Tibial nerve (tissue), 4 donors: ENCODE data around the gene KREMEN1. TPM values are rescaled to one million over a fixed set of nuclear protein-coding genes. Genes with fewer than 3 reads are reported as not detected.

Source experiments
- DNase-seq, 2 donors: peaks; one replicate each; pipeline ENCODE4 v3.0.0-alpha.2; 2019; ENCODE audit warnings: low spot score in 2 of 2
- H3K27ac ChIP-seq, 4 donors: fragments of 200-600 bp; sonication (generic) in 3 of 4; one replicate each; pipeline ENCODE4 v1.5.1; 2017 to 2019; ENCODE audit warnings: mild to moderate bottlenecking in 1 of 4
- H3K27me3 ChIP-seq, 2 donors: fragments of 200-600 bp; sonication (generic) in 1 of 2; one replicate each; pipeline versions ENCODE4 v1.5.1 to v1.6.0; 2017 to 2019
- H3K36me3 ChIP-seq, 3 donors: fragments of 200-600 bp; sonication (generic); one replicate each; pipeline ENCODE4 v1.5.1; 2018 to 2019
- H3K4me1 ChIP-seq, 4 donors: fragments of 200-600 bp; sonication (generic) in 3 of 4; one replicate each; pipeline ENCODE4 v1.5.1; 2017 to 2019
- H3K4me3 ChIP-seq, 4 donors: fragments of 200-600 bp; sonication (generic) in 3 of 4; one replicate each; pipeline ENCODE4 v1.5.1; 2017 to 2019; ENCODE audit warnings: mild to moderate bottlenecking in 1 of 4, moderate library complexity in 1 of 4
- H3K9me3 ChIP-seq, 4 donors: fragments of 200-600 bp; sonication (generic) in 3 of 4; one replicate each; pipeline ENCODE4 v1.5.1; 2017 to 2019
- EP300 ChIP-seq, 2 donors: sonication (generic); formaldehyde crosslinking; IDR thresholded peaks; one replicate each; pipeline ENCODE4 v1.6.1; 2017; ENCODE audit warnings: antibody characterized with exemption in 2 of 2, mild to moderate bottlenecking in 1 of 2
- POLR2A ChIP-seq, 2 donors: fragments of 450-650 bp; IDR thresholded peaks; one replicate each; pipeline ENCODE4 v1.6.1; 2017; ENCODE audit warnings: antibody characterized with exemption in 2 of 2, mild to moderate bottlenecking in 2 of 2, moderate library complexity in 2 of 2
- WGBS, 2 donors: methylation state at CpG; one replicate each; pipeline ENCODE4 v1.1.5; 2018; 5-methylcytosine and 5-hydroxymethylcytosine counted together
- total RNA-seq, 4 donors: library from RNA; depleted of rRNA; stranded (reverse); fragments of >200 nt; gene quantifications; one replicate each; pipeline ENCODE4 v1.1.0, GENCODE V29; 2016
- TF ChIP-seq, protein P1 (sequence below), 5 experiments: fragments of 200-600 bp in 3 of 5; fragments of 450-650 bp in 2 of 5; sonication (generic) in 3 of 5; IDR thresholded peaks; one replicate each; pipeline ENCODE4 v1.5.1; 2016 to 2019; ENCODE audit warnings: antibody characterized with exemption in 5 of 5, mild to moderate bottlenecking in 3 of 5, moderate library complexity in 2 of 5

KREMEN1 gene
- total RNA-seq, 4 donors from 2014 or later = 5.4 to 15.1 (median 12.9) TPM

DNA sequence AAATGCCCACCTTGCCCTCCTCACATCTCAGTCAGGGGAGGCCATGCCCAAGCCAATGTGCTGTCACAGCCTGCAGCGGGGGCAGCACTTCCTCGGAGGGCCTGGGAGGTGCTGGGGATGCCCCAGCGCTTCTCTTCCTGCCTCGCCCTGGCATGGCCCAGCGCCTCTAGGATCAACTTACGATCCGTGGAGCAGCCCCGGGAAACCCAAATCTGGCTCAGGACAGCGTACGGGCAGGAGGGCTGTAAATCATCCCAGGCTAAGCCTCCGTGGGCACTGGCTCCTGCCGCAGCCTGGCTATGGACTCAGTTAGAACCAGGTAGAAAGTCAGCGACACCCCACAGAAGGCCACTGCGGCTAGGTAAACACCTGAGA, 71.9 kb downstream of the KREMEN1 start:
- no peak overlapping the region for H3K4me3 ChIP-seq
- H3K4me1 ChIP-seq = peaks cover 0 to 24% (median 3%) of the 10 kb centered on the region in 4 donors
- TF ChIP-seq, protein P1, sequence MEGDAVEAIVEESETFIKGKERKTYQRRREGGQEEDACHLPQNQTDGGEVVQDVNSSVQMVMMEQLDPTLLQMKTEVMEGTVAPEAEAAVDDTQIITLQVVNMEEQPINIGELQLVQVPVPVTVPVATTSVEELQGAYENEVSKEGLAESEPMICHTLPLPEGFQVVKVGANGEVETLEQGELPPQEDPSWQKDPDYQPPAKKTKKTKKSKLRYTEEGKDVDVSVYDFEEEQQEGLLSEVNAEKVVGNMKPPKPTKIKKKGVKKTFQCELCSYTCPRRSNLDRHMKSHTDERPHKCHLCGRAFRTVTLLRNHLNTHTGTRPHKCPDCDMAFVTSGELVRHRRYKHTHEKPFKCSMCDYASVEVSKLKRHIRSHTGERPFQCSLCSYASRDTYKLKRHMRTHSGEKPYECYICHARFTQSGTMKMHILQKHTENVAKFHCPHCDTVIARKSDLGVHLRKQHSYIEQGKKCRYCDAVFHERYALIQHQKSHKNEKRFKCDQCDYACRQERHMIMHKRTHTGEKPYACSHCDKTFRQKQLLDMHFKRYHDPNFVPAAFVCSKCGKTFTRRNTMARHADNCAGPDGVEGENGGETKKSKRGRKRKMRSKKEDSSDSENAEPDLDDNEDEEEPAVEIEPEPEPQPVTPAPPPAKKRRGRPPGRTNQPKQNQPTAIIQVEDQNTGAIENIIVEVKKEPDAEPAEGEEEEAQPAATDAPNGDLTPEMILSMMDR (IDR thresholded peaks at IDR 0.05) = no peak
- TF ChIP-seq EP300 (IDR thresholded peaks at IDR 0.05) (no peak), POLR2A (IDR thresholded peaks at IDR 0.05) (no peak)
- WGBS, 2 donors = 90% methylated on average over 7 to 14 of the region's 14 CpGs
- no peaks in the 10 kb centered on the region for H3K27me3 ChIP-seq
- H3K27ac ChIP-seq = peak overlapping the region in 1 of 4 donors; percentile 48
- peaks cover 0 to 57% (median 0%) of the 10 kb centered on the region in 3 donors for H3K36me3 ChIP-seq
- DNase-seq = no peak
- no peaks in the 10 kb centered on the region for H3K9me3 ChIP-seq

DNA sequence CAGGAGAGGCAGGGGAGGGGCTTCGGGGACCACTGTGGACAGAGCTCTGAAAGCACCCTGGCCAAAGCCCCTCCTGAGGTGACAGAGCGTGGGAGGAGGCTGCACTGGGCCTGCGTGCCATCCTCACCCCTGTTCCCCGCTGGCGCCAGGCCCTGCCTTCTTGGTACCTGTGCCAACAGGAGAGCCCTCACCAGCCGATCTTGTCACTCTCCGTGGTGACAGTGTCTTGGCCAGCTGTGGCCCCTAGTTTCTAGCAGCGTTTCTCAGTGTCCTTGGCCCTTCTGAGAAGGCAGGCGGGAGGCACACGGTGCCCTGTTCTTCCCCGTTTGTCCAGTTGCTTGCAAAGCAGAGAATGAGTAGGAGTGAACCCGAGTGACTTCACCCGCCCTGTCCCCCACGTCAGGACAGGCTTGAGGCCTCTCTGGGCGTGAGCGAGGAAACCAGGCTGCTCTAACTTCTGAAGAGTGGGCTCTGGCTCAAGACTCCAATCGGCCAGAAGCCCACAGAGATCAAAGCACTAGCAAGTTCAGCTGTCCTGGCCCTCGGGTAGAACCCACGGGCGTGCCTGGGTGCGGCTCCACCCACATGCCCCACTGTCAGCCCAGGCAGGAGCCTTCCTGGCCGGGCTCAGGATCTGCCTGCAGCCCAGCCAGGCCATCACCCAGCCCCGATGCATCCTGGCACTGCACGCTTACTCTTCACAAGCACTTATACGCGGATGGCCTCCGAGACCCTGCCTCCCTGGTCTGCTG, 72.7 kb downstream of the KREMEN1 start:
- DNase-seq = no peak
- peaks cover 0 to 50% (median 0%) of the 10 kb centered on the region in 3 donors for H3K36me3 ChIP-seq
- H3K27me3 ChIP-seq = no peaks in the 10 kb centered on the region
- peaks cover 0 to 32% (median 6%) of the 10 kb centered on the region in 4 donors for H3K4me1 ChIP-seq
- H3K27ac ChIP-seq = peak overlapping the region in 1 of 4 donors; percentile 48
- TF ChIP-seq POLR2A (IDR thresholded peaks at IDR 0.05) = no peak
- no peak for TF ChIP-seq EP300 (IDR thresholded peaks at IDR 0.05)
- TF ChIP-seq, protein P1 (IDR thresholded peaks at IDR 0.05) = no peak
- WGBS, 2 donors = 63 to 69% methylated on average over 27 of the region's 27 CpGs
- H3K9me3 ChIP-seq = no peaks in the 10 kb centered on the region
- no peak overlapping the region for H3K4me3 ChIP-seq

DNA sequence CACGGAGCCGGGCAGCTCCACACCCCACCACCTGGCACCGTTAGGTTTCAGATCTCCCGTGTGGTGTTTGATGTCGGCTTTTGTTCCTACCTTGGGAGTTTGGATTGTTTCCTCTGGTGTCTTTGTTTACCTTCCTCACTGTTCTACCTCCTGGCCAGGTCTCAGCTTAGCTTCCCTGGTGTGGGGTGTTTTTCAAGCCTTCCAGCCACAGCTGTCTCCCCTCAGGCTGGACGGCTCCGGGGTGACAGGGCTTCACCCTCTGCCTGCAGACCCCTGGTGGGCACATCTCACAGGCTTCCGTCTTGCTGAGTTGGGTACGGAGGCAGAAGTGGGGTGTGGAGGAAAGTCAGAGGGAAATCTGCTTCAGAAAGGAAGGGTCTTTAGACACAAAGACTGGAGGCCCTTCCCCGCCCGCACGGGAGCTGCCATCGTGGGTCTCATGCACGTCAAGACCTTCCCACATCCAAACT, 73.3 kb downstream of the KREMEN1 start:
- no peak for TF ChIP-seq POLR2A (IDR thresholded peaks at IDR 0.05)
- no peak for TF ChIP-seq EP300 (IDR thresholded peaks at IDR 0.05)
- TF ChIP-seq, protein P1 (IDR thresholded peaks at IDR 0.05) = no peak
- Histone ChIP-seq H3K27me3 (no peaks in the 10 kb centered on the region), H3K4me3 (no peak overlapping the region), H3K27ac (peak overlapping the region in 1 of 4 donors; percentile 48), H3K4me1 (peaks cover 0 to 38% (median 8%) of the 10 kb centered on the region in 4 donors), H3K9me3 (no peaks in the 10 kb centered on the region), H3K36me3 (peaks cover 0 to 43% (median 0%) of the 10 kb centered on the region in 3 donors)
- 79 to 82% methylated on average over 14 of the region's 14 CpGs for WGBS, 2 donors
- DNase-seq = no peak

DNA sequence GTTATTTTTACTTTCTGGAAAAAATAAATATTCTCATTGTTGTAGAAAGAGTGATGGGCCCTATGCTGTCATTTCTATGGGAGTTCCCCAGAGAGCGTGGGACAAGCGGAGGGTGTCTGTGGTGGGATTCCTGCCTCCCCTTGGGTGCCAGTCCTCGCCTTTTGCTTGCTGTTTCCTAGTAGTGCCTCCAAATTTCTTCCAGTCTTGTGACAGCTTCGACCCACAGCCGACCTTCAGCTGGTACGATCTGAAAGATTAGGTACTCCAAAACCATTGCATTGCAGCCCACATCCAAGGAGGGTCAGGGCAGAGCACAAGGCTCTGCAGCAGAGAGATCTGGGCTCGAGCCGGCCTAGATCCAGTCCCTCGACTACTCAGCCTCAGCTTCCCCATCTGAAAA, 73.9 kb downstream of the KREMEN1 start:
- no peaks in the 10 kb centered on the region for H3K9me3 ChIP-seq

More for the DNA sequence above, 73.9 kb downstream of the KREMEN1 start:
- H3K4me1 ChIP-seq = peaks cover 0 to 44% (median 8%) of the 10 kb centered on the region in 4 donors
- H3K27me3 ChIP-seq = no peaks in the 10 kb centered on the region
- H3K36me3 ChIP-seq = peaks cover 0 to 37% (median 0%) of the 10 kb centered on the region in 3 donors
- no peak overlapping the region for H3K4me3 ChIP-seq
- TF ChIP-seq, protein P1 (IDR thresholded peaks at IDR 0.05) = no peak
- TF ChIP-seq EP300 (IDR thresholded peaks at IDR 0.05) (no peak), POLR2A (IDR thresholded peaks at IDR 0.05) (no peak)
- H3K27ac ChIP-seq = no peak overlapping the region
- DNase-seq = no peak
- 84 to 90% methylated on average over 9 of the region's 9 CpGs for WGBS, 2 donors
